H1 (cell line): ENCODE results near the gene TMEM82. TPM values are rescaled to one million over a fixed set of nuclear protein-coding genes. Genes with fewer than 3 reads are reported as not detected.

Experiments used
- BACH1 ChIP-seq: IDR thresholded peaks from 2 replicates; pipeline ENCODE4 v1.6.1; 2012; ENCODE audit warnings: low read length, improper control_type of control experiment
- BCL11A ChIP-seq, 2 experiments: IDR thresholded peaks; one replicate each; pipeline ENCODE4 v1.6.1; 2011; ENCODE audit warnings: low read depth in 2 of 2, low read length in 2 of 2, mild to moderate bottlenecking in 2 of 2
- CBX5 ChIP-seq: fragments of 300-800, 300-1000 bp; sonication (generic); IDR thresholded peaks from 2 replicates; pipeline ENCODE4 v1.7.1; 2016; ENCODE audit warnings: antibody characterized with exemption, low read length, low read depth
- GABPA ChIP-seq: IDR thresholded peaks from 2 replicates; pipeline ENCODE4 v1.6.1; 2011; ENCODE audit warnings: mild to moderate bottlenecking, low read length, moderate library complexity, borderline replicate concordance; ENCODE audit not compliant: insufficient read depth
- SP1 ChIP-seq: IDR thresholded peaks from 2 replicates; pipeline ENCODE4 v1.6.1; 2011; ENCODE audit warnings: low read depth, low read length
- polyA plus RNA-seq, 7 experiments: library from polyadenylated mRNA; depleted of rRNA in 3 of 7; stranded (reverse) in 5 of 7; unstranded in 2 of 7; fragments of >200 nt in 5 of 7; fragments of 200-250 nt in 2 of 7; gene quantifications; 1 replicate in 5 of 7; 2 replicates in 1 of 7; 4 replicates in 1 of 7; pipeline versions ENCODE4 v1.2.1 to v1.2.3, GENCODE V29; 2011 to 2013; ENCODE audit warnings: missing spikeins in 2 of 7, mixed read lengths in 2 of 7
- total RNA-seq: library from RNA; stranded (reverse); fragmentation: NEBNext Ultra II Directional; extraction: Animal tissue kit (Norgen Biotek cat#: 25700); gene quantifications from 2 replicates; pipeline ENCODE4 v1.2.1, GENCODE V29; 2021
- TF ChIP-seq, protein P1 (sequence below): fragments of 300-600 bp; sonication (generic); IDR thresholded peaks from 2 replicates; pipeline ENCODE4 v1.7.1; 2012; ENCODE audit warnings: low read length, moderate library complexity, mild to moderate bottlenecking, inconsistent platforms; ENCODE audit not compliant: insufficient replicate concordance

The TMEM82 gene
- total and polyA plus RNA-seq, 2 of the 8 experiments (the other 6 are each of a cell fraction or from before 2014, with no cell fraction given) = 0.32 to 2.1 TPM

GRCh38 chr1:15724949-15725880, 17.1 kb upstream of the TMEM82 start (continued):
- TF ChIP-seq, protein P1, sequence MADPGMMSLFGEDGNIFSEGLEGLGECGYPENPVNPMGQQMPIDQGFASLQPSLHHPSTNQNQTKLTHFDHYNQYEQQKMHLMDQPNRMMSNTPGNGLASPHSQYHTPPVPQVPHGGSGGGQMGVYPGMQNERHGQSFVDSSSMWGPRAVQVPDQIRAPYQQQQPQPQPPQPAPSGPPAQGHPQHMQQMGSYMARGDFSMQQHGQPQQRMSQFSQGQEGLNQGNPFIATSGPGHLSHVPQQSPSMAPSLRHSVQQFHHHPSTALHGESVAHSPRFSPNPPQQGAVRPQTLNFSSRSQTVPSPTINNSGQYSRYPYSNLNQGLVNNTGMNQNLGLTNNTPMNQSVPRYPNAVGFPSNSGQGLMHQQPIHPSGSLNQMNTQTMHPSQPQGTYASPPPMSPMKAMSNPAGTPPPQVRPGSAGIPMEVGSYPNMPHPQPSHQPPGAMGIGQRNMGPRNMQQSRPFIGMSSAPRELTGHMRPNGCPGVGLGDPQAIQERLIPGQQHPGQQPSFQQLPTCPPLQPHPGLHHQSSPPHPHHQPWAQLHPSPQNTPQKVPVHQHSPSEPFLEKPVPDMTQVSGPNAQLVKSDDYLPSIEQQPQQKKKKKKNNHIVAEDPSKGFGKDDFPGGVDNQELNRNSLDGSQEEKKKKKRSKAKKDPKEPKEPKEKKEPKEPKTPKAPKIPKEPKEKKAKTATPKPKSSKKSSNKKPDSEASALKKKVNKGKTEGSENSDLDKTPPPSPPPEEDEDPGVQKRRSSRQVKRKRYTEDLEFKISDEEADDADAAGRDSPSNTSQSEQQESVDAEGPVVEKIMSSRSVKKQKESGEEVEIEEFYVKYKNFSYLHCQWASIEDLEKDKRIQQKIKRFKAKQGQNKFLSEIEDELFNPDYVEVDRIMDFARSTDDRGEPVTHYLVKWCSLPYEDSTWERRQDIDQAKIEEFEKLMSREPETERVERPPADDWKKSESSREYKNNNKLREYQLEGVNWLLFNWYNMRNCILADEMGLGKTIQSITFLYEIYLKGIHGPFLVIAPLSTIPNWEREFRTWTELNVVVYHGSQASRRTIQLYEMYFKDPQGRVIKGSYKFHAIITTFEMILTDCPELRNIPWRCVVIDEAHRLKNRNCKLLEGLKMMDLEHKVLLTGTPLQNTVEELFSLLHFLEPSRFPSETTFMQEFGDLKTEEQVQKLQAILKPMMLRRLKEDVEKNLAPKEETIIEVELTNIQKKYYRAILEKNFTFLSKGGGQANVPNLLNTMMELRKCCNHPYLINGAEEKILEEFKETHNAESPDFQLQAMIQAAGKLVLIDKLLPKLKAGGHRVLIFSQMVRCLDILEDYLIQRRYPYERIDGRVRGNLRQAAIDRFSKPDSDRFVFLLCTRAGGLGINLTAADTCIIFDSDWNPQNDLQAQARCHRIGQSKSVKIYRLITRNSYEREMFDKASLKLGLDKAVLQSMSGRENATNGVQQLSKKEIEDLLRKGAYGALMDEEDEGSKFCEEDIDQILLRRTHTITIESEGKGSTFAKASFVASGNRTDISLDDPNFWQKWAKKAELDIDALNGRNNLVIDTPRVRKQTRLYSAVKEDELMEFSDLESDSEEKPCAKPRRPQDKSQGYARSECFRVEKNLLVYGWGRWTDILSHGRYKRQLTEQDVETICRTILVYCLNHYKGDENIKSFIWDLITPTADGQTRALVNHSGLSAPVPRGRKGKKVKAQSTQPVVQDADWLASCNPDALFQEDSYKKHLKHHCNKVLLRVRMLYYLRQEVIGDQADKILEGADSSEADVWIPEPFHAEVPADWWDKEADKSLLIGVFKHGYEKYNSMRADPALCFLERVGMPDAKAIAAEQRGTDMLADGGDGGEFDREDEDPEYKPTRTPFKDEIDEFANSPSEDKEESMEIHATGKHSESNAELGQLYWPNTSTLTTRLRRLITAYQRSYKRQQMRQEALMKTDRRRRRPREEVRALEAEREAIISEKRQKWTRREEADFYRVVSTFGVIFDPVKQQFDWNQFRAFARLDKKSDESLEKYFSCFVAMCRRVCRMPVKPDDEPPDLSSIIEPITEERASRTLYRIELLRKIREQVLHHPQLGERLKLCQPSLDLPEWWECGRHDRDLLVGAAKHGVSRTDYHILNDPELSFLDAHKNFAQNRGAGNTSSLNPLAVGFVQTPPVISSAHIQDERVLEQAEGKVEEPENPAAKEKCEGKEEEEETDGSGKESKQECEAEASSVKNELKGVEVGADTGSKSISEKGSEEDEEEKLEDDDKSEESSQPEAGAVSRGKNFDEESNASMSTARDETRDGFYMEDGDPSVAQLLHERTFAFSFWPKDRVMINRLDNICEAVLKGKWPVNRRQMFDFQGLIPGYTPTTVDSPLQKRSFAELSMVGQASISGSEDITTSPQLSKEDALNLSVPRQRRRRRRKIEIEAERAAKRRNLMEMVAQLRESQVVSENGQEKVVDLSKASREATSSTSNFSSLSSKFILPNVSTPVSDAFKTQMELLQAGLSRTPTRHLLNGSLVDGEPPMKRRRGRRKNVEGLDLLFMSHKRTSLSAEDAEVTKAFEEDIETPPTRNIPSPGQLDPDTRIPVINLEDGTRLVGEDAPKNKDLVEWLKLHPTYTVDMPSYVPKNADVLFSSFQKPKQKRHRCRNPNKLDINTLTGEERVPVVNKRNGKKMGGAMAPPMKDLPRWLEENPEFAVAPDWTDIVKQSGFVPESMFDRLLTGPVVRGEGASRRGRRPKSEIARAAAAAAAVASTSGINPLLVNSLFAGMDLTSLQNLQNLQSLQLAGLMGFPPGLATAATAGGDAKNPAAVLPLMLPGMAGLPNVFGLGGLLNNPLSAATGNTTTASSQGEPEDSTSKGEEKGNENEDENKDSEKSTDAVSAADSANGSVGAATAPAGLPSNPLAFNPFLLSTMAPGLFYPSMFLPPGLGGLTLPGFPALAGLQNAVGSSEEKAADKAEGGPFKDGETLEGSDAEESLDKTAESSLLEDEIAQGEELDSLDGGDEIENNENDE = no peak
- TF ChIP-seq BACH1 (no peak), SP1 (no peak), BCL11A (IDR thresholded peaks at IDR 0.05; ENCODE audit: low read depth in 2 of 2, low read length in 2 of 2) (no peak), CBX5 (no peak), GABPA (no peak)
